Middle frontal gyrus (tissue), 1 donor: Measurements from ENCODE around the gene PTCD1.

Experiments
- DNase-seq: peaks from one replicate; pipeline ENCODE4 v3.0.0-alpha.2; 2015; ENCODE audit warnings: low spot score; ENCODE audit errors: extremely low spot score

PTCD1 gene

GRCh38 chr7:99408379-99409191, 30.0 kb downstream of the PTCD1 start, which contains the start of the genes BUD31 and PDAP1:
Gene BUD31 (plus strand): TSS chr7:99408969. CDS start chr7:99411093, 2,124 bp downstream.
Gene PDAP1 (minus strand): TSS chr7:99408597. CDS start chr7:99408548, 49 bp downstream.
- peak; percentile 91 for DNase-seq

GRCh38 chr7:99407872-99408378, 30.7 kb downstream of the PTCD1 start:
- DNase-seq, result peak; percentile 21

- no peak for DNase-seq
Measured at GRCh38 chr7:99406557-99406956, 32.0 kb downstream of the PTCD1 start.

- no peak for DNase-seq
Measured at GRCh38 chr7:99404977-99405320, 33.6 kb downstream of the PTCD1 start.

GRCh38 chr7:99404235-99404976, 34.2 kb downstream of the PTCD1 start:
- DNase-seq, result no peak

- no peak for DNase-seq
Measured at GRCh38 chr7:99403764-99404163, 34.8 kb downstream of the PTCD1 start.

- DNase-seq, result no peak
Measured at GRCh38 chr7:99402854-99403253, 35.7 kb downstream of the PTCD1 start.

- DNase-seq, result no peak
Measured at GRCh38 chr7:99399597-99399996, 39.0 kb downstream of the PTCD1 start.

GRCh38 chr7:99398891-99399445, 39.6 kb downstream of the PTCD1 start:
- no peak for DNase-seq

- DNase-seq, result no peak
Measured at GRCh38 chr7:99397297-99397983, 41.2 kb downstream of the PTCD1 start.

- no peak for DNase-seq
Measured at GRCh38 chr7:99396418-99397296, 41.9 kb downstream of the PTCD1 start.

GRCh38 chr7:99395616-99396327, 42.8 kb downstream of the PTCD1 start:
- DNase-seq, result no peak

GRCh38 chr7:99394188-99394502, 44.5 kb downstream of the PTCD1 start:
- no peak for DNase-seq

- no peak for DNase-seq
Measured at GRCh38 chr7:99393355-99394187, 45.0 kb downstream of the PTCD1 start.

GRCh38 chr7:99392659-99393354, 45.8 kb downstream of the PTCD1 start:
- DNase-seq, result no peak

- no peak for DNase-seq
Measured at GRCh38 chr7:99392046-99392445, 46.6 kb downstream of the PTCD1 start.

- DNase-seq, result no peak
Measured at GRCh38 chr7:99390941-99391602, 47.5 kb downstream of the PTCD1 start.

- no peak for DNase-seq
Measured at GRCh38 chr7:99389772-99390171, 48.8 kb downstream of the PTCD1 start.
